ENCODE measurements around the gene SH3BP4.
A peak's percentile ranks its signal among the peaks of the same experiment; 100 is the strongest.

Gene SH3BP4

DNA sequence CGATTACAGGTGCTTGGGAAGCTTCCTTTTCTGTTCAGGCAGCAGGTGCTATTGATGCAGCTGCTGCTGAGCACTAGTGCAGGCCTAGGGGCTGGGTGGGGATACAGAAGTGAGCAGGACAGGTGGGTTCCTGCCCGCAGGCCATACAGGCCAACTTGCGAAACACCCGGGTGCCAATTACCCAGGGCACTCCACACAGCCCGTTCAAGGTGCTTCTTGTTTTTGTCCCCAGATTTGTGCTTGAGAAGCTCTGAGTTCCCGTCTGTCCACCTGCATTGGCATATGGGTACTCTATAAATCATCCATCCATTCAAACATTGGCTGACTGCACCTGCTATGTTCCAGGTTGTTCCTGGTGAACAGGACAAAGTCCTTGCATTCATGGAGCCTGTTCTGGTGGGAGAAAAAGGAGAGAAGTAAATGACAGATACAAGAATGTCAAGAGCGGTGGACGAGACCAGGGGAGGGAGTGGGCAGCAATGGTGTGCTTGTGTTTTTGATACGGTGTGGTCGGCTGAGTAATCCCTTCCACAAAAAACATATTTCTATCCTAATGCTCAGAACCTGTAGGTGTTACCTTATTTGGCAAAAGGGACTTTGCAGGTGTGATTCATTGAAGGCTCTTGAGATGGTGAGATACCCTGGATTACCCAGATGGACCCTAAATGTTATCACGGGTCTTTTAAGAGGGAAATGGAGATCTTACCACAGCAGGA, 31.4 kb downstream of the SH3BP4 start:
- DNase-seq = no peak

DNA sequence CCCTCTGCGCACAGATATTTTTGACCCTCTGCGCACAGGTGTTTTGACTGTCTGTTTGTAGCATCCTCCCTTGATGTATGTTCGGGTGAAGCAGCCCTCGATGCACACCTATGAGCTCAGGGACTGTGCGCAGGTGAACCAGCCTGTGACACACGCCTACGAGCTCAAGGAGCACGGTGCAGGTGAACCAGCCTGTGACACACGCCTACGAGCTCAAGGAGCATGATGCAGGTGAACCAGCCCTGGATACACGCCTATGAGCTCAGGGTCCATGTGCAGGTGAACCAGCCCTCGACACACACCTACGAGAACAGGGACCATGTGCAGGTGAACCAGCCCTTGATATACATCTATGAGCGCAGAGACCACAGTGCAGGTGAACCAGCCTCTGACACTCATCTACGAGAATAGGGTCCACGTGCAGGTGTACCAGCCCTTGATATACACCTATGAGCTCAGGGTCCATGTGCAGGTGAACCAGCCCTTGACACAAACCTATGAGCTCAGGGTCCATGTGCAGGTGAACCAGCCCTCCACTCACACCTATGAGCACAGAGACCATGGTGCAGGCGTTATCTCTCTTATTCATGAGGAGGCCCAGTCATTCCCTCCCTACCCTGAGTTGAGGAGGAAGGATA, 33.9 kb downstream of the SH3BP4 start:
- no peak for DNase-seq

DNA sequence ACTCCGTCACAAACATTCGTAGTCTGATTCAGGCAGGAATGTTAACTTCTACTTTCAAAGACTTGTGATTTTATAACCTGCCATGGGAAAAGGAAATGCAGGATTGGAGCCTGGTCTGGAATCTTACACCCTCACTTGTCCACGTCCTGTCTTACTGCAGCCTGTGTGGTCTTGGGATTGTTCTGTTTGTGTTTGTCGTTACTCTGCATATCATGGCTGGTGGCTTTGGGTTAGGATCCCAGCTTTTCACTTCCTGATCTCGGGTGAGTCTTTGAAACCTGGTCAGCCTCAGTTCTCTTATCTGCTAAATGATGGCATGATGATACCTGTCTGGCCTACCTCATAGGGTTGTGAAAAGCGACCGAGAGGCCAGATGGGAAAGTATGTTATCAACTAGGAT, 34.6 kb downstream of the SH3BP4 start:
- no peak for DNase-seq

DNA sequence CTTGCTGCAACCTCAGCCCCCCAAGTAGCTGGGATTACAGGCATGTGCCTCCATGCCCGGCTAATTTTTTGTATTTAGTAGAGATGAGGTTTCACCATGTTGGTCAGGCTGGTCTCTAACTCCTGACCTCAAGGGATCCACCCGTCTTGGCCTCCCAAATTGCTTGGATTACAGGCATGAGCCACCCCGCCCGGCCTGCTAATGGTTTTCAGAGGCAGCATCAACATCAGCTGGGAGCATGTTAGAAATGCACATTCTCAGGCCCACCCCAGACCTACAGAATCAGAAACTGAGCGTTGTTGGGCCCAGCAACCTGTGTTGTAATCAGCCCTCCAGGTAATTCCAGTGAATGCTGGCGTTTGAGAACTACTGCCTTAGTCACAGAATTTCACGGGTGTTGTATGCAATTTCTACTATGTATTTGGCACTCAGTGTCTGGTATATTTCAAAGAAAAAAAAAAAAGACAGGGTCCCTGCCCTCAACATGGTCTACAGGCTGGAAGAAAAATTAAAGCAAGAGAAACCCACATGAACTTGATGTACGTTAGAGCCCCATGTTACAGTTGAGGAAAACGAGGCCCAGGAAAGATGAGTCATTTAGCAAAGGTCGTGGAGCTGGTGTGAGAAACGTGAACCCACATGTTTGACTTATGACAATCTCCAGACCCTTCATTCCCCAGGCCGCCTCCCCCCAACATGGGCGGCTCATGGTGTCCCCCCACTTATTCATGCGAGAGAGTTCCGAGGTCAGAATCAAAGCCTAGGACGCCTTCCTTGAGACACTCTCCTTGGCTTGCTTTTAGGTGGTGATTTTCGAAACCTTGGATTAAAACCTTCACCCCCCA, 35.3 kb downstream of the SH3BP4 start:
- no peak for DNase-seq

DNA sequence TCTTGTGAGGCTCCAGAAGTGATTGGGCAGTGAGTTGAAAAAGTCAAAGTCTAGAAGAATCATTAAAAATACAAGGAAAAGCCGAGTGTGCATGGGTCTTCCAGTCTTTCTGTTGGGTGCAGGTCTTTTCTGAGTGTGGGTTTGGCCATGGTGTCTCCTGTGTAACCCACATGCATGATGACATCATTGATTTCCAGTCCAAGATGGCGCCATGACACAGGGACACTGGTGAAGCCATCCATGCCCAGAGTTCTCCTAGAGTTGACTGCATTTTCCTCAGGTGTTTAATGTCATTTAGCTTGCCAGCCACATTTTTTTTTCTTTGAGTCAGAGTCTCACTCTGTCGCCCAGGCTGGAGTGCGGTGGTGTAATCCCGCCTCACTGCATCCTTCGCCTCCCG, 35.9 kb downstream of the SH3BP4 start:
- no peak for DNase-seq

DNA sequence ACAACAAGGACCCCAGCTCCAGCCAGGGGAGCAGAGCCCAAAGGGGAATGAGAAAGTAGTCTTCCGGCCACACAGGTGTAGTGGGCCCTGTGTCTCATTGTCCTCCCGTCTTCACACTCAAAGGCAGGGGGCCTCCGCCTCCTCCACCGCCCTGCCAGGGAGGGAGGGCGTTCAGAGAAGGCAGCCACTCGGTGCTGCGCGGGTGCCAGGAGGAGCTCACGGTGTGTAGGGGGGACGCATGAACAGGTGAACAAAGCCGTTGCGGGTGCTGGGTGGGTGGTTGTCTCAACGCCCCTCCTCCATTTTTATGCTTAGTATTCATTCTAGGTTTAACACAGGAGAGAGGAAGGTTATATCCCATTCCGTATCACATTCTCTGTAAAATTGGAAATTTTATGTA, 36.7 kb downstream of the SH3BP4 start:
- no peak for DNase-seq

DNA sequence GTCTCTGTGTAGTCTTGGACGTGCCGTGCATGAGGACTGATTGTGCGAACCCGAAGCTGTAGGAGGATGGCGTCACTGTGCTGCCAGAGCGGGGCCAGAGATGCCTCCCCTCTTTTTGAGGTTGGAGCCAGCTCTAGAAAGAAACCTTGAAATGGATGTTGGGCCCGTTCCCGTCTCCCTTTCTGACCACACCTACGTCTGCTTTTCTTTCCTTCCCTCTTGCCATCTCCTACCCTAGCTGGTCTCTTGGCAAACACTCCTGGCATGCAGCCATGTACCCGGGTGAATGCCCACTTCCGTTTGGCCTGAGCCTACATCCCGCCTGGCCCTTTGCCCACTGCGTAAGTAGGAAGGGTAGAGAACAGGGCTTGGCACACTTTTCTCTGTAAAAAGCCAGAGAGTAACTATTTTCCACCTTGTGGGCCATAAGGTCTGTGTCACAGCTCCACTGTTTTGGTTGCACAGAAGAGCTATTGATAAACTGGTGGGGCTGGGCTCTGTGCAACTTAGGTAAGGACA, 37.4 kb downstream of the SH3BP4 start:
- DNase-seq = peak; percentile 86

DNA sequence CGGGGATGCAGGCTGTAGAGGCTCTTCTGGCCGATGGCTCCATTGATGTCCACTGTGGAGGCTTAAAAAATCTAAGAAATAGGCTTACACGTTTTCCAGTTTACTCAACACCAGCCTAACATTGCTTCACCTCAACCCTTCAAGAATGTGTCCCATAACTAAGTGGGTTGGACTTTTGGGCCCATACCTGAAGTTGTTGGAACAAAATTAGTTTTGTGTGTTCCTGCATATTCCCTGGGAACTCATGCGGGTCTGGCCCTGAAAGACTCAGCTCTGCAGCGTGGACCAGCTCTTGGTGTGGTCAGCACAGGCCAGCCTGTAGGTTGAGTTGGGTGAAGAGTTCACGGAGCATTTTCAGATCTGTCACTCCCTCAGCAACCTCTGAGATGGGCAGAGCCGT, 38.5 kb downstream of the SH3BP4 start:
- no peak for DNase-seq

DNA sequence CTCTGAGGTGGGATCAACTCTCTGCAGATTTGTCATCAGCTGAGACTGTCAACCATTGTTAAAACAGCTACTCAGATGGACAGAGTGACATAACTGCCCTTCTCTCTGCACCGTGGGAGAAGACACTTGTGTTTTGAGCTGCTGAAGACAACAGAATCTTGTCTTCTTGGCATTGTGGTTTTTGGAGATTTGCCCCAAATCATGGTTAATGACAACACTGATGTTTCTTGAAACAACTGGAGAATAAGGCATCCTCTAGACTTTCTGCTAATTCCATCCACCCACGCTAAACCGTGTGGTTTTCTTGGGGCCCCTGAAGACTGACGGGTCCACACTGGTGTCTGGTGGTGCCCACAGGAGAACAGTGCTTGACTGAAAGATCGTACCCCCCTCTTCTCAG, 39.5 kb downstream of the SH3BP4 start:
- no peak for DNase-seq

DNA sequence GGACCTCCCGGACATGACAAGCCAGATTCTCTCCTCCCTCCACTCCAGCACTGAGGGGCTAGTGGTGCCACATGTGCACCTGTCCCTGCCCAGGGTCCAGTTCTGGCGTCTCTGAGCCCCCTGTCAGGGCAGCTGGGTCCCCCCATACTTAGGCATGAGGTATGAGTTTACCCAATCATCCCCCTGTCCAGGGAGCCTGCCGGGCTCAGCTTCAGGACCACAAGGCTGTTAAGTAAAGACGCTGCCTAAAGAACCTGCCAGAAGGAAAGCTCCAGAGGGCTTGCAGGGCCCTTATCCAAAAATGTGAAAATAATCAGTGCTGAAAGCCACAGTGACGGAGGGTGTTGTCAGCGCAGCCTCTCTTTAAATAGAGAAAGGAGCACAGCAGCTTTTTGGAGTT, 40.0 kb downstream of the SH3BP4 start:
- no peak for DNase-seq

DNA sequence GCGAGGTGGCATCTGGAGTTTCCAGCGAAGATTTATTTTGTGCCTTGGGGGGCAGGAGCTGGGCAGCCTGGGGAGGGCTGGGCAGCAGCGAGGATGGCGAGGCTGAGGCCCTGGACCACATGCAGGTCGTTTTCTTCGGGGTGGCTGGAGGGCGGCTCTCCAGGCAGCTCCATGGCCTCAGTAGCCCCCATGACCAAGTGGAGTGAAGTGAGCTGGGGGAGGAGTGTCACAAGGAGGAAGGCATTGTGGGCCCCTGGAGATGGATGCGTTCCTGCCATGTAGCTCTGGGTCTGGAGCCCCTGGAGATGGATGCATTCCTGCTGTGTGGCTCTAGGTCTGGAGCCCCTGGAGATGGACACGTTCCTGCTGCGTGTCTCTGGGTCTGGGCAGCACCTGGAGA, 40.4 kb downstream of the SH3BP4 start:
- DNase-seq = no peak

DNA sequence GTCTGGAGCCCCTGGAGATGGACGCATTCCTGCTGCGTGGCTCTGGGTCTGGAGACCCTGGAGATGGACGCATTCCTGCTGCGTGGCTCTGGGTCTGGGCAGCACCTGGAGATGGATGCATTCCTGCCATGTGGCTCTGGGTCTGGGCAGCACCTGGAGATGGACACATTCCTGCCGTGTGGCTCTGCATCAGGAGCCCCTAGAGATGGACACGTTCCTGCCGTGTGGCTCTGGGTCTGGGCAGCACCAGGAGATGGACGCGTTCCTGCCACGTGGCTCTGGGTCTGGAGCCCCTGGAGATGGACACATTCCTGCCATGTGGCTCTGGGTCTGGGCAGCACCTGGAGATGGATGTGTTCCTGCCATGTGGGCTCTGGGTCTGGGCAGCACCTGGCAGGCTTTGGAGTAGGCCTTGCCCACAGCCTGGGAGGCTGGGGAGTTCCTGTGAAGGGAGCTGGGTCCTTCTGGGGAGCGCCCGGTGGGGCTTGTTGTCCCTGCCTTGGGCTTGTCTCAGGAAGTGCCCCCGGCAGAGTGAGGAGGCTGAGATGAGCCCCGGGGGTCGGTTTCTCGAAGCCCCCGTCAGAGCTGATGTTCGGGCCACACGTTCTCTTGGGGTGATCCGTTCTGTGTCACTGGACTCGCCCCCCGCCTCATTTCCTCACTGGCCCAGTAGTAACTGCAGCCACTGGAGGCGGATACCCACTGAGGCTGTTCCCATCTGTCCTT, 41.0 kb downstream of the SH3BP4 start:
- no peak for DNase-seq

DNA sequence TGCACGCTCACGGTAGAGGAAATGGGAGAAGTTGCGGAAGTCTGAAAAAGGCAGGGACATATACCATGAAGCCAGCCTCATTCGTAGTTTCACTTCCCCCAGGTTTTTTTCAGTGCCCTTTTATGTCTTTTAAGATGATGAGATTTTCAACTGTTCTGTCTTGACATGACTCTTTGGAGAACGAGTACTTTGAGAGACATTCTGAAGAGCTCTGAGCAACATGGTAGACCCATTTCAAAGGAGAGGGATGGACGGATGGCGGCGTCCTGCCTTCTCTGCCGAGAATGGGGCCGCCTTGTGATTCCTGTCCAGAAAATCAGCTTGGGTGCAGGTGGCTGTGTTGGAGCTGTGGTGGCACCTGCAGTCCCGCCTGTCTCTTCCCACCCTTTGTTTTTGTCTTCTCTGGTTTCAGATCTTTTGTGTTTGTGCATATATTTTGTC, 41.7 kb downstream of the SH3BP4 start:
- no peak for DNase-seq

DNA sequence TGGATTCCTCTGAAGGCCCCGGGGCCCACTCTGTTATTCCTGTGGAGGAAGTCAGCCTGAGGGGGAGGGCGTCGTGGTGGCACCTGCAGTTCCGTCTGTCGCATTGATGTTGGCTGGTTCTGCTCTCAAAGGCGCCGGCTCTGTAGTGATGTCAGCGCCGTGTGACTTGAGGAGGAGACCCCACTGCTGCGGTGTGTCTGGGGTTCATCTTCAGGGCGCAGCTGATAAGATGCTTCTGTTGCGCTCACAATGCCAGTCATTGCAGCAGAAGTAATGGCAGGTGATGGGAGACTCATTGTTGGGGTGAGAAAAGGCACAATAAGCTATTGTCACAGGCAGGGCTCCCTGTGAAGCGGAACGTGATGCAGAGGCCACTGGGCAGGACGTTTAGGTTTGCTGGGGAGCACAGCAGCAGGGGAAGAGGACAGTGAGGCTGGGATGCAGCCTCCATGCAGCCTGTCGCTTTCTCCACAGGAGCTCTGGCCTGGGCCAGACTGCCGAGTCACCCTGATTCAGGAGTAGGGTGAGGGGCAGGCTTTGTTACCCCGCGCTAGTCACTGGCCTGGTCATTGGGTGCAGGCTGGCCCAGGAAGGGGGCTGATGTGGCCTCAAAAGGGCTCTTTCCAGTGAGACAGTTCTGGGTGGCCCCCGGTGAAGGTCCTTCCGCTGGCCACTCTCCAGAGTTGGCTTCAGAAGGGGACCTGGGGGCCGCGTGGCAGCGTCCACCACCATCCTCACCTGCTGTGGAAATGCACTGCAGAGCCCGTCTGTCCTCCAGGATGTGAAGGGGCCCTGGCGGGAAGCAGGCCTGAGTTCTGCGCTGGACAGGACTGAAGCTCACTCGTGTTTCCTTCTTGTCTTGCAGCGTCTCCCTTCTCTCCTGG, 42.9 kb downstream of the SH3BP4 start:
- no peak for DNase-seq

DNA sequence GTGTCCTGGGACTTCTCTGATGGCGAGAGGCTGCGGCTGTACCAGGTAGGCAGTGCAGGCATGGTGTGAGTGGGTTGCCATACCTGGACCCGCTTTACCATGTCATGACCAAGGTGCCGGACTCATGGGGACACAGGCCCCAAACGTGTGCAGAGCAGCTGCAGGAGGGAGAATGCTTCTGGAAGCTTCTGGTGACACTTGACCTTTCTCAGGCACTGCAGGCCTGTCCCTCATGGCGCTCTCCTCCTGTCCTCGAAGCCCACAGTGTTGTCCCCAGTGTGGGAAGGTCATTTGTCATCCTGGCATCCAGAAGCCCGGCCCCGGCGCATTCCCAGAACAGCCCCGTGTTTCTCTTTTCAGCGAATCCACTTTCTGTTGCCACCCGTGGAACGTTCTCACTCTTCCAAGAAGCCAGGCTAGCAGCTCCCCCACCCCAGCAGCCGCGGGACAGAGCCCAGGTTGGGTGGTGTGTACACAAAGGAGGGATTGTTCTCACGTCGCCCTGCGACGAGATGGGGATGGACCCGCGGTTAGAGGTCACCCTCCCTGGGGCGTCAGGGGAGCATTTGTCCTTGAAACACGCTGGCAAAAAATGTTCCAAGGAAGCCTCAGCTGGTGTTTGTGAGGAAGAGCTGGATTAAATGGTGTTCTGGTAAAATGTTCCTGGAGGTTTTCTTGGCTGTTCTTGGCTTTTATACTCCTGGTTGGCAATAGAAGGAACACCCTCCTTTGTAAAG, 43.7 kb downstream of the SH3BP4 start:
- DNase-seq = no peak

DNA sequence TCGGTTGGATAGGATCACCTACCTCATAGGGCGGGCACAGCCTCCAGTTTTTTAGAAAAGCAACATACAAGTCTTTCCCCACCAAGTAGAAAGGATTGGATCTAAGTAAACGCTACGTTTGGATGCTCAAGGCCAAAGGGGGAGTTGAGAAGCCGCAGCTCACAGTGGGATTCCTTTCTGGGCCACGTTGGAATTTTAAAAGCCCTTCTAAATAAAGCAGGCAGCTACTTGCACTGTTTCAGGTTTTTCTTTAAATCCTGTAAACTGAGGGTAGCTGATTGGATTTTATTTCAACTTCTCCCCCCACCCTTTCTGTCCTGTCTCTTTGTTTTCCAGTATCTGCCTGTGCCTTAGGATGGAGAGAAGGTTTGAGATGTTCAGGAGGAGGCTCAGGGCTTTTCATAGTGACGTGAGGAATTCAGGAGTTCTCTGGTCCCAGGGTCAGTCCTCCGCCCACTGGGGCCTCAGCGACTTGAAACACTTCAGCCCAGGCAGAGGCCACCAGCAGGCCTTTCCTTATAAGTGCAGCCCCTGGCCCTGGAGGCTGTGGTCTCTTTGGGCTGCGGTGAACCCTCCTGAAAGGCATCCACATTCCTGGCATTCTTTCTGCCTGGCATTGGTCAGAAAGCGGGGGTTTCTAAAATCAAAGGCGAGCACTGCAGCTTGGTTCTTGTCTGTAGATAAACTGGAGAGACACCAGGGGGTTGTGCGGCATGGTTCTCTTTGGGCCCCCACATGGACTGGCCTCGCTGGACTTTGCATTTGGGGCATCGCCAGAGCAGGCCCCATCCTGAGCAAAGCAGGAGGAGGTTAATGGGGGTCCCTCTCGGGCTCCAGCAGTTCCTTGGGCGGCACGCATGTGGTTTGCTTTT, 44.5 kb downstream of the SH3BP4 start:
- DNase-seq = no peak

DNA sequence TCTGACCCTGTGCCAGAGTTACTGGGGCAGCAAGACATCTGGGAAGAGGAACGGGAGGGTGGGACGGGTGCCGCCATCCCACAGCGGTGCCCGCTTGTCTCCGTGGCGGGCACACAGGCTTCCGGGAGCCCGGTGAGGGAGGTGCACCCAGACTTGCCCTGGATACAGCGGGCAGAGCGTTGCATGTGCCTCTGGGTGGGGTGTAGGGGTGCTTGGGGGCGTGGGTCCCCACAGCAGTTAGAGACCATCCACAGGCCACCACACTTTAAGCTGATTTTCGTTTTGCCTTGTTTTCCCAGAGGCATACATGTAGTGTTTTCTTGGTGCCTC, 45.1 kb downstream of the SH3BP4 start:
- no peak for DNase-seq

DNA sequence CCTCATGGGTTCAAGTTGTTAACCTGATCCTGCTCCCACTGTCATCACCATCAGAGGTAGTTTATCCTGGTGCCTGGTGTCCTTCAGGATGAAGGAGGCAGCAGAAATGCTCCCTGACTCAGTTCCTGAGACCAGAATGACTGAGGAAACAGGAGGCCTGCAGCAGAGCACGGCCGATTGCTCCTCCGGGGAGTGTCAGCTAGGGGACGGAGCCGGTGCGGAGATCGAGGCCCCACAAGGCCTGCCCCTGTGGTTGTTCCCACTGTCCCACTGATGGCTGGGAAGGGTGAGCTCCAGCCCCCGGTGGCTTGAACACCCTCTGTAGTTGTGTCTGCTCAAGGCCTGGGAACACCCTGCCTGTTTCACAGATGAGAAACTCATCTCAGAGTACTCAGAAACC, 45.6 kb downstream of the SH3BP4 start:
- DNase-seq = no peak

DNA sequence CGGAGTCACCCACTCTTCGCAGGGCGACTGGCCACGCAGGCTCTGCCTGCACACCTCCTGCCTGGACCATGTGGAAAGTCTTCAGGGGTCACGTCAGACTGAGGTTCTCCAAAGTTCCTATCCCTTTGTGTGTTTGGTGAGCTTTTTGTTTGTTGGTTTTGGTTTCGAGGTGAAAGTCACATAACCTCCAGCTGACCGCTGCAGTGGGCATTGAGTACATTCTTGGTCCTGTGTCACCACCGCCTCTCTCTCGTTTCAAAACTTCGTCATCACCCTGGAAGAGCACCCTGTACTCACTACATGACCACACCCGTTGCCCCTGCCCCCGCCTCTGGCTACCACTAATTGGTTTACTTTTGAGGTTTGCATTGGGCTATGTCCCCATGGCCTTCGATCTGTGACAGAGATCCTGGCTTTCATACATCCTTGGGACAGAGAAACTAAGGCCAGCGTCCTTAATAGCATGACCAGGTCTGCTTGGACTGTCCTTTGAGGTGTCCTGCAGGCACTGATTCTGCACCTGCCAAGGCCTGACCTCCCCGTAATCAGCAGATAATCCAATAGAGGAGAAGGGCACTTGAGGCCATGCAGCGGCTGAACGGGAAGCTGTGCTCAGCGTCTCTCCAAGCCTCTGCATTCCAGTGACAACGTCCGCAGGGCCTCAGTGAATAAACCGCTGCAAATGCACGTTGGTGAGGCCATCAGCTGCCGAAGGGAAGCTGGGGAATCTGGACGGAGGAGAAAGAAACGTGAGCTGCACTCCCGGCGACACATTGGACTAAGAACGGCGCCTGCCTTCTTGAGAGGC, 46.8 kb downstream of the SH3BP4 start:
- no peak for DNase-seq

Measured in hematopoietic multipotent progenitor cell treated with erythropoietin and hydrocortisone succinate and interleukin-3 and kit ligand, for 4 days (in vitro differentiated cells).